ENCODE measurements around the gene ARAP1. TPM values are rescaled to one million over a fixed set of nuclear protein-coding genes. Genes with fewer than 3 reads are reported as not detected.
"Not testable (repeated sequence)": the region's sequence is repeated elsewhere in the genome, so short reads cannot be mapped to it uniquely, and the experiment has no call there.

Gene ARAP1
- 10 to 100 TPM; 66.4 to 71.6 (median 71.3) TPM for polyA plus RNA-seq (ENCODE audit: insufficient read length in 3 of 3)

- DNase-seq (ENCODE audit: low read depth in 3 of 3, low spot score in 2 of 3): peak; percentile 20 to 55 (median 51)
Observed at GRCh38 chr11:72752088-72752914, at the start of gene ARAP1. Gene ARAP1 (minus strand): TSS chr11:72752408. CDS start chr11:72727128, 25,280 bp downstream.

DNA sequence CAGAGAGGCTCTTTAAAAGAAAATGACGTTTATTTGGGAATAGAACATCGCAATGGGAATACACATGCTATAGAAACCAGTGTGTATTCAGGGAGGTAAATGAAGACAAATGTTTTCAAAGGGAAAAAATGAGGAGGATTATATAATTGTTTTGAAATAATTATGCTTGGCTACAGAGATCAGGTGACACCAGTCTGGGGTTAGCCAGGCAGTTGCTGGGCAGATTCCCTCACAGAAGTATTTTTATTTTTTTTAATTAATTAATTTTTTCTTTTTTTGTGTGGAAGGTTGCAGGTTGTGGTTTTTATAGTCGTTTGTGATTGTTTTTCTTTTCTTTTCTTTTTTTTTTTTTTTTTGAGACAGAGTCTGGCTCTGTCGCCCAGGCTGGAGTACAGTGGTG lies 47.2 kb upstream of the ARAP1 start:
- DNase-seq (ENCODE audit: low read depth in 3 of 3, low spot score in 2 of 3): no peak

GRCh38 chr11:72798361-72798760 lies 46.2 kb upstream of the ARAP1 start:
- DNase-seq (ENCODE audit: low read depth in 3 of 3, low spot score in 2 of 3): no peak

DNA sequence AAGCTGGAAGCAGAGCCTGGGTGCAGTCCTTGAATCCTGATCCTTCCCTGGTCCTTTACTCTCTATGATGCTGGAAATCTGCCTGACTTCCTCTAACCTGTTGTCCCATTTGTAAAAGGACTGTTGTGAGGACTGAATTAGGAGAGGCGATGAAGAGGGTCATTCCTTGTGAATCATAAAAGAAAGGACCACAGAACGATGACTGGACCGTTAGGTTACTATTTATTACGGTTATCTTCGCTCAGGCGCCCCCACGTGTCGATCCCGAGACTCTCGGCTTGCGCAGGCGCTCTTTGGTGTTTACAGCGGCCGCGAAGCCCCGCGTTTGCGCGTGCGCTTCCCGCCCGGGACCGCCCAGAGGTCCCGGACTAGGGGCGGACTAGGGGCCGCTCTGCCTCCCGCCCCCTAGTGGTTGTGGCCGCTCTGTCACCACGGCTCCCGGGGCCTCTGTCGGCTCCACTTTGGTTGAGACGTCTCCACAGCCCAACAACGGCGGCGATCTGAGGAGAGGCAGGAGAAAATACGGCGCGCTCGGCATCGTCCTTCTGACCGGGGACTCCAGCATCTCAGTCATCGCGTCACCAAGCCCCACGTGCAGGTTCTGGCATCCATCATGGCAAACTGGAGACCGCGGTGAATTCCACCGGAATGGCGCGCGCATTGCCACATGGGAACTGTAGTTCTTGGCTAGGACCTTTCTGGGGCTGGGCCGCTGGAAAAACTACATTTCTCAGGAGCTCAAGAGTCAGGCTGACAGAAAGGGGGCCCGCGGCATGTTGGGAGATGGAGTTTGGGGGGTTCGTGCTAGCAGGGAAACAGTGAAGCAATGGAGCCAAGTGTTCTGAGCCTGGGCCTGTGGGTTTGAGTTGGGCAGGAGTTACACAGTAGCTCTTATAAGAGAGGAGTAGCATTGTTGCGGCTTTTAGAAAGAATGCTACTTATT lies 41.5 kb upstream of the ARAP1 start, which contains the start of gene STARD10:
Gene STARD10 (minus strand): TSS at position 623 of the 943 bp plus-strand sequence. CDS start 12,866 bp downstream, outside the sequence.
- peak; percentile 94 to 95 (median 94) for DNase-seq (ENCODE audit: low read depth in 3 of 3, low spot score in 2 of 3)

GRCh38 chr11:72793076-72793424 lies 40.8 kb upstream of the ARAP1 start:
- DNase-seq (ENCODE audit: low read depth in 3 of 3, low spot score in 2 of 3): no peak

- no peak for DNase-seq (ENCODE audit: low read depth in 3 of 3, low spot score in 2 of 3)
Observed at GRCh38 chr11:72792437-72793021, 40.3 kb upstream of the ARAP1 start.

GRCh38 chr11:72791228-72791627 lies 39.0 kb upstream of the ARAP1 start:
- DNase-seq (ENCODE audit: low read depth in 3 of 3, low spot score in 2 of 3): not testable (repeated sequence)

DNA sequence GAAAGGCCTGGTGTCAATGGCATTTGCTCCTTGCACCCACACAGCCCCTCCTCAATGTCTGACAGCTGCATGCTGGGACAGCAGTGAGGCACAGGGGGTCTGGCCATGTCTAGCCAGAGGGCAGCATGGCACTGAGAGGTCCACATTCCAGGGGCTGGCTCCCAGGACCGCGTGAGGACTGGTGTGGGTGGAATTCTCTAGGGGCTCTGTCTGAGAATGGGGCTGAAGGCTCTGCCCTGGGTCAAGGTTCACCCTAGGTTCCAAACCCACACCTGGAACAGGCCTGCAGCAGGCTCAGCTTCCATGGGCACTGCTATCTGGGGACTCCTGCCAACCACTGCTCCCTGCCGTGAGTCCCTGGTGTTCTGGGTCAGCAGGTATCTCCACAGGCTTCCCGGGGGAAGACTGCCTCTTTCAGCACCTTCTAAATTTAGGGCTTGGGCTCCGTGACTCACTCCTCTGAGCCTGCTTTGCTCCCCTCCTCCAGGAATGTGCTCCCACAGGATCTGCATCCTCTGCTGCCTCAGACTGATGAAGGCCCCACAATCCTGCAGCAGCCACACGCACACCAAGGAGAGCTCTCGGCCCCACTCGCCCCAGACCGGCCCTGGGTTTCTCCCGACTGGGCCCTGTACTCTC lies 37.4 kb upstream of the ARAP1 start:
- no peak for DNase-seq (ENCODE audit: low read depth in 3 of 3, low spot score in 2 of 3)

DNA sequence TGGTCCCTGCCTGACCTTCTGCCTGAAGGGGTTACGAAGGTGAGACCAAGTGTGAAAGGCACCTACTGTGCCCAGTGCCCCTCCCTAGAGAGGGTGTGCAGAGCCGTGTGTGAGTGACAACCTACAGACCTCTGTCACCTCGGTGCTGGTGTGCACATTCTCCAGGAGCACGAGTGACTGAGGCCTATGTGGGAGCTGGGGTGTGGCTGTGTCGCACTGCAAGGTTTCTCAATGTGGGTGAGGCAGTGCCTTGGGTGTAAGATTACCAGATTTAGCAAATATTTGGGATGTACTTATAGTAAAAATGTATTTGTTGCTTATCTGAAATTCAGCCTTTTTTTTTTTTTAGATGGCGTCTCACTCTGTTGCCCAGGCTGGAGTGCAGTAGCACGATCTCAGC lies 36.0 kb upstream of the ARAP1 start:
- DNase-seq (ENCODE audit: low read depth in 3 of 3, low spot score in 2 of 3): no peak

DNA sequence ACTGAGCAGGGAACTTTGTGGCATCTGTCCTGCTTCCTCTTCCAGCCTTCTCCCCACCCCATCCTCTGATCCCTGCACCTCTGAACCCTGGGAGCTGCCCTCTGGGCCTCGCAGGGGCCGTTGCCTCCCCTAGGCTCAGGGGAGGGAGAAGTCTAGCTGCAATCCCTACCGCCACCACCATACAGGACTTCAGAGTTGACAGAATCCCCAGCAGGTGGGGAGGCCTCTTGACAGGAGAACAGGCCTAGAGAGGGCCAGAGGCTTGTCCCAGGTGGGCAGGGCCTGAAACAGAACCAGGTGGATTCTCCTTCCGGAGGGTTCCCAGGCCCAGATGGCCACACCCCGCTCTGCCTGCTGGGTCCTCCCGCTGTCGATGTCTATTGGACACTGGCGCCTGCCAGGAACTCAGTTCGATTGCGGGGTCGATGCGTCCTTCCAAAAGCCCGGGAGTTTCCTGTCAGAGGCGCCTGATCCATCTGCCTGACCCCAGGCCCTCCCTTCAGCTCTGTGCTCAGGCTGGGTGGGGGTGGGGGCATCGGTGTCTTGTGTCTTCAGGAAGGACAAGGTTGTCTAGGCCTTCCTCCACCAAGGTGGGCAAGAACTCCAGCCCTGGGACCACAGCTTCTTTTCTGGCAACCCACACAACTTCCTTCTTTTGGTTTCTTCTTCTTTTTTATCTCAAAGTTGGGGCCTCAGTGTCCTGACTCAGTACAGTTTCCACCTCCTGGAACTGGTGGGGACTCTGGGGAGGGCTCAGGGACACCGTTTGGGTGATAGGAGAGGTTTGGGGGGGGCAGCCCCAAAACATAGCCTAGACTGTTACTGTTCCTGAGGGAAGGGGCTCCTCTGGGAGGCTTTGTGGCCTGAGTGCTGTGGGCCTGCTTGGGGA lies 35.3 kb upstream of the ARAP1 start:
- no peak for DNase-seq (ENCODE audit: low read depth in 3 of 3, low spot score in 2 of 3)

DNA sequence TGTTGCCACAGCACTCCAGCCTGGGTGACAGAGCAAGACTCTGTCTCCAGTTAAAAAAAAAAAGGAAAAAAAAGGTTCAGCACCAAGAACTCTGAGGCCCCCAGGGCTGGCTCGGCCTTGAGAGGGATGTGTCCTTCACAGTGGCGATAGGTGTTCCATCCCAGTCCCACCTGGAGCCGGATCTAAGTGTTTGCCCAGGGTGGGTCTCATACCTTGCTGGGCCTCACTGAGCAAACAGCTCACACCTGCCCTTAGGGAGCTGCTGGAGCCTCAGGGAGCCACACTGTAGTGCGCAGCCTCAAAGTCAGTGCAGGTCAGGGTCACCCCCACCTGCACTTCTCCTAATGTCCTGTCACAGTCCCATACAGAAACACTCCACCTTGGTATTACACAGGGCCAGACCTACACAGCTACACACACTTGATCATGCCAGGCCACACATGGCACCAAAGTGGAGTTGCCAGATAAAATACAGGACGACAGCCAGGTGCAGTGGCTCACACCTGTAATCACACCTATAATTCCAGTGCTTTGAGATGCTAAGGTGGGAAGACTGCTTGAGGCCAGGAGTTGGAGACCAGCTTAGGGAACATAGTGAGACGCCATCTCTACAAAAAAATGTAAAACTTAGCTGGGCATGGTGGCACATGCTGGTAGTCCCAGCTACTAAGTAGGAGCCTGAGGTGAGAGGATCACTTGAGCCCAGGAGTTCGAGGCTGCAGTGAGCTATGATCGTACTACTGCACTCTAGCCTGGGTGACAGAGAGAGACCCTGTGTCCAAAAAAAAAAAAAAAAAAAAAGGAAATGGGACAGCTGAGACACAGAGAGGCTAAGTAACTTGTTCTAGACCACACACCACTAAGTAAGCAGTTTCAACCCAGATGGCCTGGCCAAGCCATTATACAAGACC lies 34.4 kb upstream of the ARAP1 start:
- DNase-seq (ENCODE audit: low read depth in 3 of 3, low spot score in 2 of 3): no peak

GRCh38 chr11:72784662-72785061 lies 32.5 kb upstream of the ARAP1 start:
- no peak for DNase-seq (ENCODE audit: low read depth in 3 of 3, low spot score in 2 of 3)

DNA sequence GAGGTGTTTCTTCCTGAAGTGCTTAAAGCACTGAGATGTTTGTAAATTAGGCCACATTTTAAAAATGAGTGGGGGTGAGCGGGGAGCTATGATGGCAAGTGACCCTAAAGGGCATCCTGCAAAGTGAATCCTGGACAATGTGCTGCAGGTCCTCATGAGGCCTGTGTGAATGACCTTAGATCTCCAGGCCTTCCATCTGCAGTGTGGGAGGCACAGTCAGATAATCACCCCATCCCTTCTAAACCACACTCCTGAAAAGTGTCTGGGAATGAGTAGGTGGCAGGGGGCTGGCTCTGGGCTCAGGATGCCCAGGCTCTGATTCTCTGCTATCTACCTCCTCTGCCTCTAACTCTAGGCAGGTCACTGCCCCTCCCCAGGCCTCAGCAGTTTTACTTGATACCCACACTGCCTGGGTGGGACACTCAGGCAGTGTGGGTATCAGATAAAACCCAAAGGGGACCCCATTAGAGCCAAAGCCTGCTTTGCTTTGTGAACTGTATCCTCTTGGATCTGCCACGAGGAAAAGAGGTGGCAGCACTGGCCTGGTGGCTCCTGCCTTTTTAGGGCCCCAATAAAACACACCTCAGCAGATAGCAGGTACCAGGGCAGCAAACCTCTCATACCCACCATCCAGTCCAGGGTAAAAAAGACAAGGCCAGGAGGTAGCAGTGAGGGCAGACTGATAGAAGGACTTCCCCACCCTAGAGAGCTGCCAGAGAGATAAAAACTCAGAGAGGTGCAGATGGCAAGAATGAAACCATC lies 31.1 kb upstream of the ARAP1 start:
- DNase-seq (ENCODE audit: low read depth in 3 of 3, low spot score in 2 of 3): no peak

GRCh38 chr11:72782081-72782920 lies 30.1 kb upstream of the ARAP1 start:
- no peak for DNase-seq (ENCODE audit: low read depth in 3 of 3, low spot score in 2 of 3)

DNA sequence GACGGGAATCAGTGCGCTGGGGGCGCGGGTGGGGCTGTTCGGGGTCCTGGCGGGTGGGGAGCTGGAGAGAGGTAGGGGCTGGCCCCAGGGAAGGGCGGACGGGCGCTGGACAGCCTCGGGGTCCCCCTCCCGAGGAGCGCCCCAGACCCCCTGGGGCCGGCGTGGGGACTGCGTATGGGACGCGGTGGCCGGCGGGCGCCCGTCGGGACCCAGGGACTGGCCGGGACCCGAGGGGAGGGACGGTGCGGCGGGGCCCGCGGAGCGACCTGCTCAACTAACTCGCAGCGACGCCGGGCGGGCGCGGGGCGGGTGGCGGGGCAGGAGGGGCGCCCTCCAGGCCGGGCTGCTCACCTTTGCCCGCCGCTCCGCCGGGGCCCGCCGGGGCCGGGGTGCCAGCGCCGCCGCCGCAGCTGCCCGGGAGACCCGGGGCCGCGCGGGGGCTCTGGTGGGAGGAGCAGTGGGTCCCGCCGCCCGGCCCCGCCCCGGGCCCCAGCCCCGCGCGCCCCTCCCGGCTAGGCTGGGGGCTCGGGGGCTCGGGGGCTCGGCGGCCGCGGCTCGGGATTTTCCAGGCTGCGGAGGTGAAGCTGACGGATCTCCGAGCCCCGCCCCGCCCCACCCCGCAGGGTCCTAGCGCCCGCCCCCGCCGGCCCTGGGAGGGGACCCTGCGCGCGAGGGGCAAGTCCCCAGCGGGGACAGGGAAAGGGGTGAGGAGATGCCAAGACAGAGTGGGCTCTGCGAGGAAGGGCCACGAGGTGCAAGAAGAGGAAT lies 29.3 kb upstream of the ARAP1 start:
- no peak for DNase-seq (ENCODE audit: low read depth in 3 of 3, low spot score in 2 of 3)

DNA sequence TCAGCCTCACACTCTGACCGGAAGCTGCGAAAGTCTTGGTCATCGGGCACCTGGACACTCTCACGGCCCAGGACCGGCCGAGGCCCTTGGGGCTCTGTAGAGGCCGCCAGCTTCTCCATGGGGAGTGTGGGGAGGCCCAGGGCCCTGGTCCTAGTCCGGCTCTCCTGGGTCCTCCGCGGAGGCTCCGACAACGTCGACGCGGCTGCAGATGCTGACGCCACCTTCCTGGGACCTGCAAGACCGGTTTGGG lies 28.8 kb upstream of the ARAP1 start:
- no peak for DNase-seq (ENCODE audit: low read depth in 3 of 3, low spot score in 2 of 3)
